ENCODE results near the gene TCEA2. TPM values are rescaled to one million over a fixed set of nuclear protein-coding genes. Genes with fewer than 3 reads are reported as not detected.

Gene TCEA2
- total RNA-seq, 4 donors from 2014 or later, result 5.6 to 94.3 (median 14.8) TPM

DNA sequence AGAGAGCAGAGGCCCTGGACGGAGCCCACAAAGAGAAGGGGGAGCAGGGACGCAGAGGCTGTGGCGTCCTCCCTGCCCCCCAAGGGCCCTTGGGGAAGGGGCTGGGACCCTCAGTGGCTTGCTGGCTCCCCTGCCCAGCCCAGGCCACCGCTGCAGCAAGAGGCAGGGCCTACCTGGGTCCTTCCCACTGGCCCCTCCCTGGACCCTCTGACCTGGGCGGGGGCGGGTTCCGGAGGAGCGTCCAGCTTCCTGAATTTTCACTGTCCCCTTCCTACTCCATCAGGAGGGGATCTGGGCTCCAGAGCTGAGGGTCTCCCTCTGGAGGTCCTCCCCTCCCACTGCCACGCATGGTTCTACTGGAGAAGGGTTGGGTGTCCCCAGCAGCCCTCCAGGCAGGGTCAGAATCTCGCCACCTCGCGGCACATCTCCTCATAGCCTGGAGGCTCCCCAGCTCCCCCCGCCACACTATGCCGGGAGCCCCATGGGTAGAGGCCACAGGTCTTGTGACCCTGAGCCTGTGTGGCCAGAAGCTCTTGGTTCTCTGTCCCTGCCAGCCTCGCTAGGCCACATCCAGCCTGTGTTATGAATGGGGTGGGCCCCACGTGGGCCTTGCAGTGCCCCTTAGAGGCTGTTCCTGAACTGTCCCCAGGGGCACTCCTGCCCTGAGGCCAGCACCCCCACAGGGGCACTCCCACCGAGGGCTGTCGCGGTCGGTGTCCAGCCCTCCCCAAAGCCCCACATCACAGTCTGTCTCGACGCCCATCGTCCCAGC lies 12.6 kb upstream of the TCEA2 start:
- 61% methylated on average over 21 of the region's 23 CpGs; no CpG with 5 or more reads in 1 of the 2 donors for WGBS, 2 donors (ENCODE audit: low coverage in 1 of 2)
- in situ Hi-C loops (cut with MboI; ENCODE audit: low pct_ligation_motif_present in 1 of 4, low pct_unique_long_range_greater_than_20kb in 1 of 4, low sequenced_read_pairs in 3 of 4), result no loop called here
- H3K27me3 ChIP-seq, result peaks cover 97% of the 10 kb centered on the region

DNA sequence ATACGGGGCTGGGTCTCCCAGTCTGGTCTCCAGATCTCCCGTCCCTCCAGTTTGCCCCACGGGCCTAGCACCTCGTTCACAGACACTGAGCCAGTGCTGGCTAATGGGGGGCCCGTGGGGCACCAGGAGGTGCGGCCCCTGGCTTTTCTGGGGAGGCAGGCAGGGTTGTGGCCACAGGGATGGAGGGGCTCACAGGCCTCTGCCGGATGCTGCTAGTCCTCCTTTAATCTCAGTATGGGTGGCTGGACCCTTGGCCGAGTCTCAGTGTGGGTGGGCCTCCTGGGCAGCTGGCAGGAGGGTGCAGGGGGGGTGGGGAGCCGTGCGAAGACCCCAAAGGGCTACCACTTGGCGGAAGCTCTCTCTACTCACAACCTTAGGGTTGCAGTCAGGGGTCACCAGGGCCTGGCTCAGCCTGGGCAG lies 12.0 kb upstream of the TCEA2 start:
- H3K9me3 ChIP-seq, result no peaks in the 10 kb centered on the region
- TF ChIP-seq POLR2A (IDR thresholded peaks at IDR 0.05) (no peak), POLR2AphosphoS5 (IDR thresholded peaks at IDR 0.05) (no peak), EP300 (IDR thresholded peaks at IDR 0.05; ENCODE audit: low read depth) (no peak)
- TF ChIP-seq, protein P1, sequence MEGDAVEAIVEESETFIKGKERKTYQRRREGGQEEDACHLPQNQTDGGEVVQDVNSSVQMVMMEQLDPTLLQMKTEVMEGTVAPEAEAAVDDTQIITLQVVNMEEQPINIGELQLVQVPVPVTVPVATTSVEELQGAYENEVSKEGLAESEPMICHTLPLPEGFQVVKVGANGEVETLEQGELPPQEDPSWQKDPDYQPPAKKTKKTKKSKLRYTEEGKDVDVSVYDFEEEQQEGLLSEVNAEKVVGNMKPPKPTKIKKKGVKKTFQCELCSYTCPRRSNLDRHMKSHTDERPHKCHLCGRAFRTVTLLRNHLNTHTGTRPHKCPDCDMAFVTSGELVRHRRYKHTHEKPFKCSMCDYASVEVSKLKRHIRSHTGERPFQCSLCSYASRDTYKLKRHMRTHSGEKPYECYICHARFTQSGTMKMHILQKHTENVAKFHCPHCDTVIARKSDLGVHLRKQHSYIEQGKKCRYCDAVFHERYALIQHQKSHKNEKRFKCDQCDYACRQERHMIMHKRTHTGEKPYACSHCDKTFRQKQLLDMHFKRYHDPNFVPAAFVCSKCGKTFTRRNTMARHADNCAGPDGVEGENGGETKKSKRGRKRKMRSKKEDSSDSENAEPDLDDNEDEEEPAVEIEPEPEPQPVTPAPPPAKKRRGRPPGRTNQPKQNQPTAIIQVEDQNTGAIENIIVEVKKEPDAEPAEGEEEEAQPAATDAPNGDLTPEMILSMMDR (IDR thresholded peaks at IDR 0.05), result no peak
- H3K4me1 ChIP-seq, result peaks cover 0 to 5% (median 4%) of the 10 kb centered on the region in 4 donors
- intact Hi-C loops (cut with DNase I; ENCODE audit: low total_unique reads), result no loop called here
- H3K4me3 ChIP-seq, result no peak overlapping the region
- DNase-seq, result no peak
- in situ Hi-C loops (cut with MboI; ENCODE audit: low pct_ligation_motif_present in 1 of 4, low pct_unique_long_range_greater_than_20kb in 1 of 4, low sequenced_read_pairs in 3 of 4), result no loop called here
- peaks cover 97% of the 10 kb centered on the region for H3K27me3 ChIP-seq
- WGBS, 2 donors (ENCODE audit: low coverage in 1 of 2), result 75% methylated on average over 9 of the region's 11 CpGs; no CpG with 5 or more reads in 1 of the 2 donors
- peak overlapping the region; percentile 13 to 51 (median 26) for H3K27ac ChIP-seq
- H3K36me3 ChIP-seq, result no peaks in the 10 kb centered on the region

More for the DNA sequence above, 12.6 kb upstream of the TCEA2 start:
- DNase-seq, result no peak
- H3K4me3 ChIP-seq, result no peak overlapping the region
- H3K36me3 ChIP-seq, result no peaks in the 10 kb centered on the region
- intact Hi-C loops (cut with DNase I; ENCODE audit: low total_unique reads), result no loop called here
- peaks cover 0 to 5% (median 4%) of the 10 kb centered on the region in 4 donors for H3K4me1 ChIP-seq
- peak overlapping the region; percentile 13 to 51 (median 26) for H3K27ac ChIP-seq
- TF ChIP-seq, protein P1 (IDR thresholded peaks at IDR 0.05), result no peak
- TF ChIP-seq POLR2A (IDR thresholded peaks at IDR 0.05) (no peak), EP300 (IDR thresholded peaks at IDR 0.05; ENCODE audit: low read depth) (no peak), POLR2AphosphoS5 (IDR thresholded peaks at IDR 0.05) (no peak)
- no peaks in the 10 kb centered on the region for H3K9me3 ChIP-seq

DNA sequence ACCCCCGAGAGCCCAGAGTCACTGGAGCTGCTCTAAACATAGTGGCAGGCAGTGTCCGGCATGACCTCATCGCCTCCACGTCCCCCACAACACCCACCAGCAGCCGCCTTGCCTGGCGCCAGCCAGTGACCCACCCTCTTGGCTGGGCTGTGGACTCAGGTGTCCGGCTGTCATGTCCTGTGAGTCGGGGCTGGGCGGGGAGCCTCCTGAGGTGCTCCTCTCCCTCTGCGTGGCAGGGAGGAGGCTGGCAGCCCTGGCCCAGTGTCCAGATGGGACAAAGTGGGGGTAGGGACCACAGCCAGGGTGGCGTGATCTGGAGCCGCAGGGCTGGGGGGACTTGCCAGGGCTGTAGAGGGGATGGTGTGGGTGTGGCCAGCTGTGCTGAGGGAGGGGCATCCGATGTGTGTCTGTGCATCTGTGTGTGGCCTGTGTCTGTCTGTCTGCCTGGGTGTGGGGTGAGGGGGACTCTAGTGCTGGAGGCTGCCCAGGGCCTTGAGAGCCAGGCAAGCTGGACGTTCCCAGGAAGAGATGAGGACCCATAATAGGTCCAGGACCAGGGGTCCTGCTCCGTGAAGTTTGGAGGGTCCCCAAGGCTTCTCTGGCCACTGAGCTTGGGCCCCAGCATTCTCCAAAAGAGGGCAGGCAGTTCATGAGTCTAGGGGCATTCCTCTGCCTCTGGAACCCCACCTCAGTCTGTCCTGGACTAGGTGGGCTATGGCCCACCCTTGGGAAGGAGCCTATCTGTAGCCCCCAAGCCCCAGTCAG lies 11.3 kb upstream of the TCEA2 start:
- Histone ChIP-seq H3K27ac (peak overlapping the region; percentile 28 to 35 (median 30)), H3K9me3 (no peaks in the 10 kb centered on the region), H3K4me1 (peaks cover 0 to 5% (median 4%) of the 10 kb centered on the region in 4 donors), H3K27me3 (peaks cover 97% of the 10 kb centered on the region), H3K36me3 (no peaks in the 10 kb centered on the region), H3K4me3 (no peak overlapping the region)
- TF ChIP-seq POLR2AphosphoS5 (IDR thresholded peaks at IDR 0.05), result peak in 1 of 3 donors; percentile 24
- peak; percentile 7 for TF ChIP-seq POLR2A (IDR thresholded peaks at IDR 0.05)
- no peak for TF ChIP-seq EP300 (IDR thresholded peaks at IDR 0.05; ENCODE audit: low read depth)
- TF ChIP-seq, protein P1 (IDR thresholded peaks at IDR 0.05), result no peak
- intact Hi-C loops (cut with DNase I; ENCODE audit: low total_unique reads), result no loop called here
- in situ Hi-C loops (cut with MboI; ENCODE audit: low pct_ligation_motif_present in 1 of 4, low pct_unique_long_range_greater_than_20kb in 1 of 4, low sequenced_read_pairs in 3 of 4), result no loop called here
- 40 to 51% methylated on average over 2 to 10 of the region's 15 CpGs for WGBS, 2 donors (ENCODE audit: low coverage in 1 of 2)
- no peak for DNase-seq

DNA sequence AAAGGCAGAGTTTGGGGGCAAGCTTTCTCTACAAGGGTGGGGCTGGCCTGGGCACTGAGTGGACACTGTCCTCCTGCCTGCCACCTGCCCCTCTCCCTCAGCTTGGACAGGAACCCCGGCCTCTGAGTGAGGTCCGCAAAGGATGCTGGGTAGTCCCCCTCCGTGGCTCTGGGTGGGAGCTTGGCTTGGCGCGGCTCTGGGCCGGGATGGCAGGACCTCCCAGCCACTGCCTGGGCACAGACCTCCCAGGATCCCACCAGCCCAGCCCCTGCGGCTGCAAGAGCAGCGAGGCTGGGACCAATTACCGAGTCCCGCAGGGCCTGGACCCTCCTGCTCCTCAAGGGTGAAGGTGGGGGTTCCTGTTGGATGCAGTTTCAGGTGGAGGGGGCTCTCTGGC lies 10.7 kb upstream of the TCEA2 start:
- Histone ChIP-seq H3K4me3 (no peak overlapping the region), H3K27me3 (peaks cover 97% of the 10 kb centered on the region), H3K36me3 (no peaks in the 10 kb centered on the region), H3K27ac (peak overlapping the region; percentile 28 to 35 (median 30)), H3K9me3 (no peaks in the 10 kb centered on the region), H3K4me1 (peaks cover 0 to 5% (median 4%) of the 10 kb centered on the region in 4 donors)
- DNase-seq, result no peak
- TF ChIP-seq EP300 (IDR thresholded peaks at IDR 0.05; ENCODE audit: low read depth) (no peak), POLR2A (IDR thresholded peaks at IDR 0.05) (no peak), POLR2AphosphoS5 (IDR thresholded peaks at IDR 0.05) (no peak)
- TF ChIP-seq, protein P1 (IDR thresholded peaks at IDR 0.05), result no peak
- intact Hi-C loops (cut with DNase I; ENCODE audit: low total_unique reads), result no loop called here
- in situ Hi-C loops (cut with MboI; ENCODE audit: low pct_ligation_motif_present in 1 of 4, low pct_unique_long_range_greater_than_20kb in 1 of 4, low sequenced_read_pairs in 3 of 4), result no loop called here
- WGBS, 2 donors (ENCODE audit: low coverage in 1 of 2), result 59% methylated on average over 9 of the region's 10 CpGs; no CpG with 5 or more reads in 1 of the 2 donors
